ENCODE measurements around the gene GPN1.
A peak's percentile ranks its signal among the peaks of the same experiment; 100 is the strongest.
"Not testable (repeated sequence)": the region's sequence is repeated elsewhere in the genome, so short reads cannot be mapped to it uniquely, and the experiment has no call there.

Gene GPN1

DNA sequence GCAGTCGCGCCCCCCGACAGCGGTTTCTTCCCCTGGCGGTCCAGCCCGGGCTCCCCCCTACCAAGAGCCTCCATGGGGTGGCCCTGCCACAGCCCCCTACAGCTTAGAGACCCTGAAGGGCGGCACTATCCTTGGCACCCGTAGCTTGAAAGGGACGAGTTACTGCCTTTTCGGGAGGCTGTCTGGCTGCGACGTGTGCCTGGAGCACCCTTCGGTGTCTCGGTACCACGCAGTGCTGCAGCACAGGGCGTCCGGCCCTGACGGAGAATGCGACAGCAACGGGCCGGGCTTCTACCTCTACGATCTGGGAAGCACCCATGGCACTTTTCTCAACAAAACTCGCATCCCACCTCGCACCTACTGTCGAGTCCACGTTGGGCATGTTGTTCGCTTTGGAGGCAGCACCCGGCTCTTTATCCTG is 35.3 kb downstream of the GPN1 start:
- TF ChIP-seq POLR2AphosphoS5 (IDR thresholded peaks at IDR 0.05; ENCODE audit: low read depth, low read length) (no peak), SPI1 (IDR thresholded peaks at IDR 0.05; ENCODE audit: low read depth, low read length) (no peak), PAX5 (IDR thresholded peaks at IDR 0.05; ENCODE audit: insufficient read depth, low read length, severe bottlenecking) (no peak)
- DNase-seq (ENCODE audit: insufficient read length, low spot score) (peak; percentile 17), FAIRE-seq (no peak)

- FAIRE-seq, result no peak
- no peak for TF ChIP-seq SPI1 (IDR thresholded peaks at IDR 0.05; ENCODE audit: low read depth, low read length)
- TF ChIP-seq TAF1 (IDR thresholded peaks at IDR 0.05; ENCODE audit: low read depth, low read length), result no peak
- TF ChIP-seq PAX5 (IDR thresholded peaks at IDR 0.05; ENCODE audit: insufficient read depth, low read length, severe bottlenecking), result no peak
- TF ChIP-seq POU2F2 (IDR thresholded peaks at IDR 0.05; ENCODE audit: low read depth, low read length), result no peak
- TF ChIP-seq POLR2AphosphoS5 (IDR thresholded peaks at IDR 0.05; ENCODE audit: low read depth, low read length), result no peak
- no peak for TF ChIP-seq POLR2A (IDR thresholded peaks at IDR 0.05; ENCODE audit: low read depth, low read length)
- no peak for DNase-seq (ENCODE audit: insufficient read length, low spot score)
Observed at GRCh38 chr2:27664622-27665363, 35.9 kb downstream of the GPN1 start.

GRCh38 chr2:27667446-27667845 is 38.6 kb downstream of the GPN1 start:
- TF ChIP-seq PAX5 (IDR thresholded peaks at IDR 0.05; ENCODE audit: insufficient read depth, low read length, severe bottlenecking) (no peak), POU2F2 (IDR thresholded peaks at IDR 0.05; ENCODE audit: low read depth, low read length) (no peak), SPI1 (IDR thresholded peaks at IDR 0.05; ENCODE audit: low read depth, low read length) (no peak), POLR2AphosphoS5 (IDR thresholded peaks at IDR 0.05; ENCODE audit: low read depth, low read length) (no peak), TAF1 (IDR thresholded peaks at IDR 0.05; ENCODE audit: low read depth, low read length) (no peak), POLR2A (IDR thresholded peaks at IDR 0.05; ENCODE audit: low read depth, low read length) (no peak)
- DNase-seq (ENCODE audit: insufficient read length, low spot score), result no peak
- no peak for FAIRE-seq

- FAIRE-seq, result no peak
- no peak for TF ChIP-seq POU2F2 (IDR thresholded peaks at IDR 0.05; ENCODE audit: low read depth, low read length)
- no peak for TF ChIP-seq TAF1 (IDR thresholded peaks at IDR 0.05; ENCODE audit: low read depth, low read length)
- TF ChIP-seq POLR2AphosphoS5 (IDR thresholded peaks at IDR 0.05; ENCODE audit: low read depth, low read length), result no peak
- TF ChIP-seq SPI1 (IDR thresholded peaks at IDR 0.05; ENCODE audit: low read depth, low read length), result no peak
- no peak for TF ChIP-seq PAX5 (IDR thresholded peaks at IDR 0.05; ENCODE audit: insufficient read depth, low read length, severe bottlenecking)
- TF ChIP-seq POLR2A (IDR thresholded peaks at IDR 0.05; ENCODE audit: low read depth, low read length), result no peak
- no peak for DNase-seq (ENCODE audit: insufficient read length, low spot score)
Observed at GRCh38 chr2:27671235-27671634, 42.4 kb downstream of the GPN1 start.

- FAIRE-seq (no peak), DNase-seq (ENCODE audit: insufficient read length, low spot score) (no peak)
- TF ChIP-seq SPI1 (IDR thresholded peaks at IDR 0.05; ENCODE audit: low read depth, low read length) (no peak), POLR2A (IDR thresholded peaks at IDR 0.05; ENCODE audit: low read depth, low read length) (no peak), PAX5 (IDR thresholded peaks at IDR 0.05; ENCODE audit: insufficient read depth, low read length, severe bottlenecking) (no peak), TAF1 (IDR thresholded peaks at IDR 0.05; ENCODE audit: low read depth, low read length) (no peak), POLR2AphosphoS5 (IDR thresholded peaks at IDR 0.05; ENCODE audit: low read depth, low read length) (no peak), POU2F2 (IDR thresholded peaks at IDR 0.05; ENCODE audit: low read depth, low read length) (no peak)
Observed at GRCh38 chr2:27672723-27673486, 44.1 kb downstream of the GPN1 start.

DNA sequence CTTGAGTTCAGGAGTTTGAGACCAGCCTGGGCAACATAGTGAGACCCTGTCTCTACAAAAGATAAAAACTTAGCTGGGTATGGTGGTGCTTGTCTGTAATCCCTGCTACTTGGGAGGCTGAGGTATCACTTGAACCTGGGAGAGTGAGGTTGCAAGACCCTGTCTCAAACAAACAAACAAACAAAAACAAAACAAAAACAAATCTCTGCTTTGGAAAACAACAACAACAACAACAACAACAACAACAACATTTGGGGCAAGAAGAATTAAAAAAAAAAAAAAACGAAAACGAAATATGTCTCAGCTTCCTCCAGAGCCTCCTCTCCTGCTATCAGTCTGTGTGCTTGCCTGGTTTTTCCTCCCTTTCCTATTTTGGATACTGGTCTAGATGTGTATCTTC is 51.7 kb downstream of the GPN1 start:
- FAIRE-seq (no peak), DNase-seq (ENCODE audit: insufficient read length, low spot score) (no peak)
- TF ChIP-seq TAF1 (IDR thresholded peaks at IDR 0.05; ENCODE audit: low read depth, low read length) (no peak), POU2F2 (IDR thresholded peaks at IDR 0.05; ENCODE audit: low read depth, low read length) (no peak), POLR2AphosphoS5 (IDR thresholded peaks at IDR 0.05; ENCODE audit: low read depth, low read length) (no peak), PAX5 (IDR thresholded peaks at IDR 0.05; ENCODE audit: insufficient read depth, low read length, severe bottlenecking) (no peak), POLR2A (IDR thresholded peaks at IDR 0.05; ENCODE audit: low read depth, low read length) (no peak), SPI1 (IDR thresholded peaks at IDR 0.05; ENCODE audit: low read depth, low read length) (no peak)

- TF ChIP-seq SPI1 (IDR thresholded peaks at IDR 0.05; ENCODE audit: low read depth, low read length) (no peak), TAF1 (IDR thresholded peaks at IDR 0.05; ENCODE audit: low read depth, low read length) (no peak), PAX5 (IDR thresholded peaks at IDR 0.05; ENCODE audit: insufficient read depth, low read length, severe bottlenecking) (no peak), POU2F2 (IDR thresholded peaks at IDR 0.05; ENCODE audit: low read depth, low read length) (no peak), POLR2AphosphoS5 (IDR thresholded peaks at IDR 0.05; ENCODE audit: low read depth, low read length) (no peak)
- no peak for FAIRE-seq
- DNase-seq (ENCODE audit: insufficient read length, low spot score), result no peak
Observed at GRCh38 chr2:27681841-27682240, 53.0 kb downstream of the GPN1 start.

DNA sequence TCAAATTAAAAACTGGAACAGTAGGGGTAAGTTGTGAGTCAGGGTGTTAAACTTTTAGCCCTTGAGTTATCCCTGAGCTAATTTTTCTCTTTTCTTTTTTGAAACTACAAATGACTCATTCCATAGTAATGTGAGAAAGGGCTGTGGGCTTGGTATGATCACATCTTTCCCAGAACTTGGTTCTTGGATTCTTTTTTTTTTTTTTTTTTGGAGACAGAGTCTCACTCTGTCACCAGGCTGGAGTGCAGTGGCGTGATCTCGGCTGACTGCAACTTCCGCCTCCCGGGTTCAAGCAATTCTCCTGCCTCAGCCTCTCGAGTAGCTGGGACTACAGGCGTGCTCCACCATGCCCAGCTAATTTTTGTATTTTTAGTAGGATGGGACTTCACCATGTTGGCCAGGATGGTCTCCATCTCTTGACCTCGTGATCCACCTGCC is 53.5 kb downstream of the GPN1 start:
- DNase-seq (ENCODE audit: insufficient read length, low spot score); FAIRE-seq: not testable (repeated sequence)

DNA sequence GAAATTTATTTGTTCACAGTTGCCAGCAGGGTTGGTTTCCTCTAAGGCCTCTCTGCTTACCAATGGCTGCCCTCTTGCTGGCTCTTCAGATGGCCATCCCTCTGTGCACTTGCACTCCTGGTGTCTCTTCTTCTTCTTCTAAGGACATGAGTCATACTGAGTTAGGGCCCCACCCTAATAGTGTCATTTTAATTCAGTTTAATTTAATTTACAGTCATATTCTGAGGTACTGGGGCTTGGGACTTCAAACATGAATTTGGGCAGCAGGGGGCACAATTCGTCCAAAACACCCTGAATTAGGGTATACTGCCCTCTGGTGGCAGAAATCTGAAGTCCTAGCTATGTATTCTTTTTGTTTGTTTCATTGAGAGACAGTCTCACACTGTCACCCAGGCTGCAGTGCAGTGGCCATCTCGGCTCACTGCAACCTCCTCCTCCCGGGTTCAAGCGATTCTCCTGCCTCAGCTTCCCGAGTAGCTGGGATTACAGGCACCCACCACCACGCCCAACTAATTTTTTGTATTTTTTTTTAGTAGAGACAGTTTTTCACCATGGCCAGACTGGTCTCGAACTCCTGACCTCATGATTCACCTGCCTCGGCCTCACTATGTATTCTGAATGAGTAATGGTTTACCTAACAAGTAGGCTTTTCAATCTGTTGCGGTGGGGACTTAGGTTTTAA is 54.7 kb downstream of the GPN1 start:
- FAIRE-seq (peak; percentile 83), DNase-seq (ENCODE audit: insufficient read length, low spot score) (no peak)
- no peak for TF ChIP-seq POLR2A (IDR thresholded peaks at IDR 0.05; ENCODE audit: low read depth, low read length)
- TF ChIP-seq POLR2AphosphoS5 (IDR thresholded peaks at IDR 0.05; ENCODE audit: low read depth, low read length), result no peak
- TF ChIP-seq PAX5 (IDR thresholded peaks at IDR 0.05; ENCODE audit: insufficient read depth, low read length, severe bottlenecking), result no peak
- no peak for TF ChIP-seq TAF1 (IDR thresholded peaks at IDR 0.05; ENCODE audit: low read depth, low read length)
- TF ChIP-seq SPI1 (IDR thresholded peaks at IDR 0.05; ENCODE audit: low read depth, low read length), result no peak
- TF ChIP-seq POU2F2 (IDR thresholded peaks at IDR 0.05; ENCODE audit: low read depth, low read length), result no peak

DNA sequence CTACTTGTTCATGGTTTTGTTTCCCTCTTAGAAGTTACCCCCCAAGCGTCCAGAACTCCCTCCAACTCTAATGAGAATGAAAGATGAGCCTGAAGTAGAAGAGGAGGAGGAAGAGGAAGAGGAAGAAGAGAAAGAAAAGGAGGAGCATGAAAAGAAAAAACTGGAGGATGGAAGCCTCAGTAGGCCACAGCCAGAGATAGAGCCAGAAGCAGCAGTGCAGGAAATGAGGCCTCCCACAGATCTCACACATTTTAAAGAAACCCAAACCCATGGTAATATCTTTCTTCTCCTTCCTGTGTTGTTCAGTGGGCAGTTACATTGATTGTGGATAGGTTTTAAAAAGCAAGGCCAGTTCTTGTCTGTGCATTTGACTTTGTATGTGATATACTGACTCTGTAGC is 56.2 kb downstream of the GPN1 start:
- DNase-seq (ENCODE audit: insufficient read length, low spot score); FAIRE-seq: not testable (repeated sequence)

All from GM12891 (cell line).